DND-41 (cell line): Measurements from ENCODE around the gene FOSL1.
A peak's percentile ranks its signal among the peaks of the same experiment; 100 is the strongest.

Experiments
- ATAC-seq: fragments of 200-7000 bp; cut with Tn5 transposase; 3 replicates; pipeline ENCODE4 v1.9.1; 2021; ENCODE audit warnings: low read depth; ENCODE audit not compliant: insufficient read depth
- DNase-seq: peaks from one replicate; pipeline ENCODE4 v3.0.0-alpha.2; 2020
- H2AFZ ChIP-seq: 2 replicates; pipeline ENCODE4 v1.6.0; 2012; ENCODE audit warnings: low read depth, low read length
- H3K27ac ChIP-seq: 2 replicates; pipeline ENCODE4 v1.5.1; 2012; ENCODE audit warnings: low read length, inconsistent platforms
- H3K27me3 ChIP-seq: fragments of 200-600 bp; sonication (generic); 2 replicates; pipeline ENCODE4 v1.6.0; 2012; ENCODE audit warnings: low read length, mild to moderate bottlenecking, inconsistent platforms; ENCODE audit not compliant: insufficient read depth, poor library complexity
- H3K36me3 ChIP-seq: 2 replicates; pipeline ENCODE4 v1.5.1; 2012; ENCODE audit warnings: low read length, inconsistent platforms; ENCODE audit not compliant: insufficient read depth
- H3K4me1 ChIP-seq: 2 replicates; pipeline ENCODE4 v1.5.1; 2012; ENCODE audit warnings: mild to moderate bottlenecking, low read length; ENCODE audit not compliant: insufficient read depth
- H3K4me2 ChIP-seq: 2 replicates; pipeline ENCODE4 v1.6.0; 2012; ENCODE audit warnings: mild to moderate bottlenecking, moderate library complexity, low read length, inconsistent platforms; ENCODE audit not compliant: insufficient read depth
- H3K4me3 ChIP-seq, 2 experiments: fragments of 200-600 bp in 1 of 2; shearing (Covaris generic) in 1 of 2; 2 replicates each; pipeline ENCODE4 v1.5.1; 2012 to 2016; ENCODE audit warnings: inconsistent platforms in 2 of 2, low read length in 2 of 2, mild to moderate bottlenecking in 2 of 2, low read depth in 1 of 2, moderate library complexity in 1 of 2
- H3K79me2 ChIP-seq: 2 replicates; pipeline ENCODE4 v1.6.0; 2012; ENCODE audit warnings: low read length, inconsistent platforms; ENCODE audit not compliant: insufficient read depth
- H3K9ac ChIP-seq: 2 replicates; pipeline ENCODE4 v1.6.0; 2012; ENCODE audit warnings: low read depth, mild to moderate bottlenecking, inconsistent platforms, low read length, moderate library complexity
- H3K9me3 ChIP-seq: 2 replicates; pipeline ENCODE4 v1.5.1; 2012; ENCODE audit warnings: low read length, moderate library complexity, mild to moderate bottlenecking, inconsistent platforms; ENCODE audit not compliant: insufficient read depth, severe bottlenecking
- H4K20me1 ChIP-seq: 2 replicates; pipeline ENCODE4 v1.6.0; 2012; ENCODE audit warnings: low read length; ENCODE audit not compliant: insufficient read depth
- EZH2 ChIP-seq: IDR thresholded peaks from 3 replicates; pipeline ENCODE4 v1.6.1; 2012; ENCODE audit warnings: borderline replicate concordance, low read depth, mild to moderate bottlenecking, moderate library complexity, low read length, inconsistent platforms; ENCODE audit not compliant: severe bottlenecking
- TF ChIP-seq, protein P1 (sequence below): IDR thresholded peaks from 2 replicates; pipeline ENCODE4 v1.5.1; 2012; ENCODE audit warnings: borderline replicate concordance, low read length, moderate library complexity, mild to moderate bottlenecking; ENCODE audit not compliant: poor library complexity, severe bottlenecking; ENCODE audit errors: extremely low read depth

Gene FOSL1

DNA sequence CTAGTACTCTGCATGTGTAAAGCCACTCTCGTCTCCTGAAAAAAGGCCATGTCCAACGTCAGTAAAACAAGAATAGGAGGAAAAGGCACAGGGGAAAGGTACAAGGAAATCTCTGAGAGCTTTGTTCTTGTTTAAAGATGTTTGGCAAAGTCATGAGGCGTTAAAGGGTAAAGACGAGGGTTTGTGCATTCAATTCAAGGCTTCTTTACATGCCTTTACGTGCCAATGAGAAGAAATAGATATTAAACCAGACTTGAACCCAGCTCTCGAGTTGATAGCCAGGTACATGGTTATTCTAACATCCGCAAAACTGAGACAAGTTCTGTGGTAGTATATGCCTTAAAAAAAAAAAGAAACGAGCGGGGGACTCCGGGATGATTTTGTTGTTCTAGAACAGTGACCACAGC lies 41.5 kb downstream of the FOSL1 start:
- Histone ChIP-seq H3K27ac (peak overlapping the region; percentile 81), H3K27me3 (no peaks in the 10 kb centered on the region), H3K36me3 (peaks cover 70% of the 10 kb centered on the region), H4K20me1 (peaks cover 59% of the 10 kb centered on the region), H3K79me2 (peaks cover 75% of the 10 kb centered on the region), H3K4me3 (peak overlapping the region; percentile 34 to 72), H2AFZ (peak overlapping the region; percentile 76), H3K4me1 (peaks cover 61% of the 10 kb centered on the region), H3K9ac (peak overlapping the region; percentile 86), H3K4me2 (peak overlapping the region; percentile 81), H3K9me3 (no peaks in the 10 kb centered on the region)
- DNase-seq (no peak), ATAC-seq (no peak)
- TF ChIP-seq, protein P1, sequence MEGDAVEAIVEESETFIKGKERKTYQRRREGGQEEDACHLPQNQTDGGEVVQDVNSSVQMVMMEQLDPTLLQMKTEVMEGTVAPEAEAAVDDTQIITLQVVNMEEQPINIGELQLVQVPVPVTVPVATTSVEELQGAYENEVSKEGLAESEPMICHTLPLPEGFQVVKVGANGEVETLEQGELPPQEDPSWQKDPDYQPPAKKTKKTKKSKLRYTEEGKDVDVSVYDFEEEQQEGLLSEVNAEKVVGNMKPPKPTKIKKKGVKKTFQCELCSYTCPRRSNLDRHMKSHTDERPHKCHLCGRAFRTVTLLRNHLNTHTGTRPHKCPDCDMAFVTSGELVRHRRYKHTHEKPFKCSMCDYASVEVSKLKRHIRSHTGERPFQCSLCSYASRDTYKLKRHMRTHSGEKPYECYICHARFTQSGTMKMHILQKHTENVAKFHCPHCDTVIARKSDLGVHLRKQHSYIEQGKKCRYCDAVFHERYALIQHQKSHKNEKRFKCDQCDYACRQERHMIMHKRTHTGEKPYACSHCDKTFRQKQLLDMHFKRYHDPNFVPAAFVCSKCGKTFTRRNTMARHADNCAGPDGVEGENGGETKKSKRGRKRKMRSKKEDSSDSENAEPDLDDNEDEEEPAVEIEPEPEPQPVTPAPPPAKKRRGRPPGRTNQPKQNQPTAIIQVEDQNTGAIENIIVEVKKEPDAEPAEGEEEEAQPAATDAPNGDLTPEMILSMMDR, result no peak
- TF ChIP-seq EZH2, result no peak

- Histone ChIP-seq H3K79me2 (peaks cover 71% of the 10 kb centered on the region), H3K27me3 (no peaks in the 10 kb centered on the region), H4K20me1 (peaks cover 59% of the 10 kb centered on the region), H3K9me3 (no peaks in the 10 kb centered on the region), H3K4me3 (peak within 1 kb of the TSS; percentile 50 to 72), H2AFZ (peak within 1 kb of the TSS; percentile 76), H3K9ac (peak within 1 kb of the TSS; percentile 86), H3K4me1 (peaks cover 55% of the 10 kb centered on the region), H3K27ac (peak within 1 kb of the TSS; percentile 84), H3K4me2 (peak within 1 kb of the TSS; percentile 81), H3K36me3 (peaks cover 70% of the 10 kb centered on the region)
- ATAC-seq (peak; percentile 70), DNase-seq (peak; percentile 98)
- no peak for TF ChIP-seq EZH2
- TF ChIP-seq, protein P1, result no peak
Observed at GRCh38 chr11:65857853-65858680, 42.1 kb downstream of the FOSL1 start, which contains the start of gene CFL1. Gene CFL1 (minus strand): TSS chr11:65858180. CDS start chr11:65858099, 81 bp downstream.

- Histone ChIP-seq H3K9ac (peak overlapping the region; percentile 86), H3K27ac (peak overlapping the region; percentile 84), H3K4me3 (peak overlapping the region; percentile 50 to 72), H4K20me1 (peaks cover 65% of the 10 kb centered on the region), H3K4me2 (peak overlapping the region; percentile 72), H3K27me3 (no peaks in the 10 kb centered on the region), H2AFZ (peak overlapping the region; percentile 1; the same call in 1 of the 2 replicates), H3K79me2 (peaks cover 65% of the 10 kb centered on the region), H3K9me3 (no peaks in the 10 kb centered on the region), H3K4me1 (peaks cover 49% of the 10 kb centered on the region), H3K36me3 (peaks cover 70% of the 10 kb centered on the region)
- DNase-seq (peak; percentile 76), ATAC-seq (no peak)
- TF ChIP-seq, protein P1, result no peak
- no peak for TF ChIP-seq EZH2
Observed at GRCh38 chr11:65857500-65857852, 42.7 kb downstream of the FOSL1 start.
